HG02870 (cell line): ENCODE results near the gene UTF1.
"Not testable (repeated sequence)": the region's sequence is repeated elsewhere in the genome, so short reads cannot be mapped to it uniquely, and the experiment has no call there.

ENCODE experiments used
- ATAC-seq: cut with Tn5 transposase; IDR thresholded peaks from one replicate; pipeline ENCODE4 v1.9.1; 2021; ENCODE audit warnings: mild to moderate bottlenecking, moderate library complexity; ENCODE audit not compliant: unreplicated experiment

UTF1 gene

DNA sequence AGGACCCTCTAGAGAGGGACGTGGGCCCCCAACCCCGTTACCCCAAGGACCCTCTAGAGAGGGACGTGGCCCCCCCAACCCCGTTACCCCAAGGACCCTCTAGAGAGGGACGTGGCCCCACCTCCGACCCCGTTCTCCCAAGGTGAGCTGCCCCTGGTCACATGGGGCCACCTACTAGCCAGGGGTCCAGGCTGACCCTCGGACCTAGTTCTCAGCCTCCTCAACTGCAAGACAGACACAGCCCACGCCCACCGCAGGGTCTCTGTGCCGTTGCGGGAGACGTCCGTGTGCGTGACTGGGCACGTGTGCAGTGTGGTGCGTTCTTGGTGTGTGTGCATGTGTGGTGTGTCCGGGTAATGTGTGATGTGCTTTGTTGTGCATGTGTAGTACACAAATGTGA lies 21.6 kb upstream of the UTF1 start:
- no peak for ATAC-seq

DNA sequence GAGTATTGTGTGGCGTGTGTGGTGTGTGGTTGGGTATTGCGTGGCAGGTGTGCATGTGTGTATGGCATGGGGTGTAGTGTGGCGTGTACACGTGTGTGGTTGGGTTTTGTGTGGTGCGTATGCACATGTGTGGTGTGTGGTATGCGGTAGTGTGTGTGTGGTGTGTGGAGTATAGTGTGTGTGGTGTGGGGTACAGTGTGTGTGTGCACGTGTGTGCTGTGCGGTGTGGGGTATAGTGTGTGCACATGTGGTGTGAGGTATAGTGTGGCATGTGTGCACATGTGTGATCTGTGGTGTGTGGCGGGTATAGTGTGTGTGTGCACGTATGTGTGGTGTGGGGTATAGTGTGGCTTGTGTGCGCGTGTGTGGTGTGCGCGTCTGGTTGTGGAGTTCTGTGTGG lies 20.9 kb upstream of the UTF1 start:
- ATAC-seq = no peak

DNA sequence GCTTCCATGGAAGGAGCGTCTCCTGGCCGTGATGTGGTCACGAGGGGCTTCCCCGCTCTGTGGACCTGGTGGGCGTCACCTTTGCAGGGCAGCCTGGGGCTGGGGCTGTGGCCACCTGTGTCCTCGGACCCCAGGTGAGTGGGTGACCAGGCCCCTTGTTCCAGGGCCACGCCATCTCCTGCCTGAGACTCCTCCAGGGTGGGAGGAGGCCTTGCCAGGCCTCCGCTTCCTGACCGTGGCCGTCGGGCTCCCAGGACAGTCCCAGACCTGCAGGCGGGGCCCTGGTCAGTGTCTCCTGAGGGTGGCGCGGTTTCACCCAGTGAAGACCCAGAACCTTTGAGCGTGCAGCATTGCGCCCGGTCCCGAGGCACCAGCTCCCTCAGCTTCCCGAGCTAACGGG lies 20.4 kb upstream of the UTF1 start:
- ATAC-seq = no peak

DNA sequence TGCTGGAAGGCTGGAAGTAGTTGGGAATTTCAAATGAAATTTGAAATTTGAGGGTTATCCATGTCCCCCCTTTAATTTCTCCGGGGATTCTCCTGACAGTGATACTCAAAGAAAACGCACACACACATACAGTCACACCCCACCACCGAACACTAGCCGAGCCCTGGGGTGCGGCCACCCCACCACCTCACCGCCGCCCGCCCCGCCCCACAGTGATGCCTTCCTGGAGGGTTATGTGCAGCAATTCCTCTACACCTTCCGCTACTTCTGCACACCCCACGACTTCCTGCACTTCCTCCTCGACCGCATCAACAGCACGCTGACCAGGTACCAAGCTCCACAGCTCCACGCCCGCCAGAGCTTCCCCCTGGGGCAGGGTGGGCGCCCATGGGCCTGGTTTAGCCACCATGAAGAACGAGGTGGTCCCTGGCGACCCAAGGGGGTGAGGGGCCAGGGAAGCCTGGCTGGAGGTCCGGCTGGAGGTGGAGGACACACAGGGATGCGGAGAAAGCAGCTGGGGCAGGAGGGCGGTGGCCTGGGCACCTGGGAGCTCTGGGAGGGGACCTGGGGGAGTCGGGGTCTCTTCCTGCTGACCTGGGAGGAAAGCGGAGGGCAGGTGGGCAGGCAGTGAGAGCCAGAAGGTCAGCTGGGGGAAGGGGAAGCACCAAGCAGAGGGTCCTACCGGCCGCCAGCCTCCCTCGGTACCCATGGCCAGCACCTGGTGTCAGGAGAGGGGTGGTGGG lies 19.4 kb upstream of the UTF1 start:
- ATAC-seq = no peak

DNA sequence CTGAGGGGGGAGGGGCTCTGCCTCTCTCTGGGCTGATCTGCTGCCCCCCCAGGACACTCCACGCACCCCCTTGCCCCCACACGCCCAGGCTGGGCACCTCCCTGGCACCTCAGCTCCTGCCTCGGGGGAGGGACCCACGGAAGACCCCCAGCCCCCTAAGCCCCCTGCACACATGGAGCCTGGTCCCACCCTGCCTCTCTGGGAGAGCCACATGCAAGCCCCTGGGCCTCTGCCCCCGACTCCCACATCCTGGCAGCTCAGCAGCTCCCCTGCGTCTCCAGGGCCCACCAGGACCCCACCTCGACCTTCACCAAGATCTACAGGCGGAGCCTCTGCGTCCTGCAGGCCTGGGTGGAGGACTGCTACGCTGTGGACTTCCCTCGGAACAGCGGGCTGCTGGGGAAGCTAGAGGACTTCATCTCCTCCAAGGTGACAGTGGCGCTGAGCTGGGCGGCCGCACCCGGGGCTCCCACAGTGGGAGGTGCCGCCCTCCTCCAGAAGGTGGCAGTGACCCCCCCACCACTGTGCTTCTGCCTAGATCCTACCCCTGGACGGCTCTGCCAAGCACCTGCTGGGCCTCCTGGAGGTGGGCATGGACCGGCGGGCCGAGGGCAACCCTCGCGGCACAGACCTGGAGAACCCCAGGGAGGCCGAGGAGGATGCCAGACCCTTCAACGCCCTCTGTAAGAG lies 18.7 kb upstream of the UTF1 start:
- ATAC-seq = no peak

DNA sequence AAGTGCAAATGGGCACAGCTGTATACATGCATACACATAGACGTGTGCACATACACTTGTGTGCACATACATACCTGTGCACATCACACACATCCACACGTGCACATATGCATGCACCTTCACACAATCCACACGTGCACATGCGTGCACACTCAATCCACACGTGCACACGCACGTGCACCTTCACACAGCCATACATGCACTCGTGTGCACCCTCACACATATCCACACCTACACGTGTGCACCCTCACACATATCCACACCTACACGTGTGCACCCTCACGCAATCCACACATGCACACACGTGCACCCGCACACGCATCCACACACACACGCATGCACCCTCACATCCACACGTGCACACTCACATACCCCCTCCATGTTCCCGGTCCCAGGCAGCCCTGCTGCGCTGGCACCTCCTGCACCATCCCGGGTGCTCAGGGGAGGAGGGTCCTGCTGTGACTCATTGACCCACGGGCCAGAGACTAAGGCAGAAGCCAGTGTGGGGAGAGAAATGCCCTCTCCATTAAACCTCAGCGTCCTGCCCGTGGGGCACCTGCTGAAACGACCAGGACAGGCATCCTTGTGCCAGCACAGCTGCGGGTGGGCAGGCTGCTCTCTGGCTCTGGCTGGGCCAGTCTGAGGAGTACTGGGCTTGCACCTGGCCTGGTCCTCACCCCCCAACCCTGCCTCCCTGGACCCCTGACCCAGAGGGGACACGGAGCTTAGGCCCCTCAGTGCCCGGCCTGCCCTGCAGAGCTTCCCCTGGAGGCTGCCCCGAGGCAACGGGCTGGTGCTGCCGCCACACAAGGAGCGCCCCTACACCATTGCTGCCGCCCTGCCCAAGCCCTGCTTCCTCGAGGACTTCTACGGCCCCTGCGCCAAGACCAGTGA lies 17.8 kb upstream of the UTF1 start:
- ATAC-seq = no peak

DNA sequence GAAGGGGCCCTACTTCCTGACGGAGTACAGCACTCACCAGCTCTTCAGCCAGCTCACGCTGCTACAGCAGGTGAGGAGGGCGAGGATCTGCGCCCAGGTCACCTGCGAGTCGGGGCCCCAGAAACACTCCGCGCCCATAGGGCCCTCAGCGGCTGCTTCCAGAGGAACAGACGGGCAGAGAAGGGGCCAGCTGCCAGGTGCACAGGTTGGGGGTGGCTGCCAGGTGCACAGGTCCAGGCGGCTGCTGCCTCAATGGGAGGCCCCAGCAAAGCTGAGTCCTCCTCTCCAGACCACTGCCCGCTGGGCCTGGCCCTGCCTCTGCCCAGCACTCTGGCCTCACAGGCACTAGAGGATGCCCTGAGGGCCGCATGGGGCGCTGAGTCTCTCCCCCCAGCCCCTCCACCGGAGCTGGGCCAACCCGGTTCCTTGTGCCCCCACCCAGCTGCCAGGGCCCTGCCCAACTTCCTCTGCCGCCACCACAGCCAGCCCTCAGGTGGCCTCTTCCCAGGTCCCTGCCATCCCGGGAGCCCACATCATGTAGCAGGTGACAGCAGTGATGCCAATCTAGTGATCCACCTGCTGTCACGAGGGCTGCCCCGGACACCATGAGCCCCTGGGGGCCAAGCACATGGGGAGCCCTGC lies 17.0 kb upstream of the UTF1 start:
- ATAC-seq = no peak

DNA sequence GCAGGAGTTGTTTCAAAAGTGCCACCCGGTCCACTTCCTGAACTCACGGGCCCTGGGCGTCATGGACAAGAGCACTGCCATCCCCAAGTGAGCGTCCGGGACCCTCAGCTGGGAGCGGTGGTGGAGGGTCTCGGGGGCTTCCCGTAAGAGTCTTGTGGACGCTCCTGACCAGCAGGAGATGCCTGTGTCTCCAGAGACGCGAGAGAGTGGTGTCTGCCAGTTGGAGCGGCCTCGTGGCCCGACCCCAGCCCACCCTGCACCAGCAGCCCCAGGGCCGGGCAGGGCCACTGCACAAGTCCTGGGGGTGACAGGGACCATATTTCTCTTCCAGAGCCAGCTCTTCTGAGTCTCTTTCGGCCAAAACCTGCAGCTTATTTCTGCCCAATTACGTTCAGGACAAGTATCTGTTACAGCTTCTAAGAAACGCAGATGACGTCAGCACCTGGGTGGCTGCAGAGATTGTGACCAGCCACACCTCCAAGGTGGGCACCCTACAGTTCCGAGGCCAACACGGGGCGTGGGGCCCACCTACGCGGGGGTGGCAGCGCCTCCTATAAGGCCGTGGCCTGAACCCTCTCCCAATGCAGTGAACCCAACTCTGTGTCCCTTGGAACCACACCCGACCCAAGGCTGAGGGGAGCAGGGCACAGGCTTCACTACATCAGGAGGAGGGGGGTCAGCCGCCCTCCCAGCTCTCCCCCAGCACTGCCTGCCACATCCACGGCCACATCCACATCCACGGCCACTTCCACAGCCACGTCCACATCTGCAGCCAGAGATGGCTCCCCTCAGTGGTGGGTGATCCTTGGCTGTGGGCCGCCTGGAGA lies 16.2 kb upstream of the UTF1 start:
- no peak for ATAC-seq

DNA sequence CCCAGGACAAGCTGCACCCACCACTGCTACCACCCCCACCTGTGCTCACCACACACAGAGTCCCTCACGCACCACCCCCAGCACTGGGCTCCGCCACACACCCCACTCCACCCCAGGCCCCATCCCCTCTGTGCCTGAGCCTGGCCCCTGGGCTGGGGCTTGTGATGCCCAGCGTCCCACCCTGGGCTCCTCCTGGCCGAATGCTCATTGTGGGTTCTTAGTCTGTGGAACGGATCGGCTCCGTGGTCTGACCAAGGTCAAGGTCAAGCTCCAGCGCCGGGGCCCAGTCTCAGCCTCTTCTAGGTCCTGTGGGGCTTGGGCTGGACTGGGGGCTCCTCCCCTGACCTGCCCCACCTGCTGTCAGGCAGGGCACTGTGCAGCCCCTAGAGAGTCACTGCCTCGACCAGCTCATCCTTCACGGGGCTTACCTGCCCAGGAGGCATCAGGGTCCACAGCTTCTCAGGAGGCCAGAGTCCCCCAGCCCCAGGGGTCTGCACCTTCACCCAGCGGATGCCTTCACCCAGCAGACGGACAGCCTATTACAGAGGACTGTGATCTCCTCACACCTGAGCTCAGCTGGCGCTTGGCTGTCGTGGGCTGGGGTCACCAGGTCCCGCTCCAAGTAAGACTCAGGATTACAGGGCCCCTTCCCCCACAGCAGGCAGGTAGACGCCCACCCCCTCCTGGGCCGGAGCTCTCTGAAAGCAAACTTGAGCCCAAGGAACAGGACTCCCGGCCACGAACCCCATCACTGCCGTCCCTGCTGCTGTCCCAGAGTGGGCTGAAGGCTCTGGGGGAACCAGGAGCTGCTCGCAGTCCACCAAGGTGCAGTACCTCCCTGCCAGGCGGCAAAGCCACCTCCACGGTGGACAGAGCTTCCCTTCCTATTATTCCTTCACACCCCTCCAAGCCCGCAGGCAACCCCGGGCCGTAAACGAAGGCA lies 15.3 kb upstream of the UTF1 start:
- no peak for ATAC-seq

DNA sequence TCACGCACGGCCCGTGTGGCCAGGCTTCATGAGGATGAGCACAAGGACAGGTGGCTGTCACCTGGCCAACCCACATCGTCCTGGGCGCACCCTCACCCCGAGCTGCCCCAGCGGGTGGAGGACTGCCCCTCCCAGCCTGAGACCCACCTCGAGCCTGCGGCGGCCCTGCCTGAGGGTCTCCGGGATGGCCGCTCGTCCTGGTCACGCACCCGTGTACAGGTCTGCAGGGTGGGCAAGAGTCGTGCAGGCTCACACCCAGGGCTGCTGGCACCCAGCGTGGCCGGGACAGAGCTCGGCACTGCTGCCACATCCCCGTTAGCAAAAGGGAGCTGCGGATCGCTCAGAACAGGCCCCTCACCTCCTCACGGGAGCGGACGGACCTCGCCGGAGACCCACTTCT lies 14.4 kb upstream of the UTF1 start:
- no peak for ATAC-seq

DNA sequence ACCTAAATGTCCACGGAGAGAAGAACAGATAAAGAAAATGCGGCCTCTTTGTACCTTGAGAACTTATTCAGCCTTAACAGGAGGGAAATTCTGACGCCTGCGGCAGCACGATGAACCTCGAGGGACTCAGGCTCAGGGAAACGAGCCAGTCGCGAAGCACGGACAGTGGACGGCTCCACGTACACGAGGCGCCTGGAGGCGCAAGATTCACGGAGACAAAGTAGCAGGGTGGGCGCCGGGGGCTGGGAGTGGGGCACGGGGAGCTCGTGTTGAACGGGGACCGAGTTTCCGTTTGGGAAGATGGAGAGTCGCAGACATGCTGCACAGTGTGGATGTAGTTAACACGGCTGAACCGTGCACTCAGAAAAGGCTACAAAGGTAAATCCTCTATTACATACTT lies 13.2 kb upstream of the UTF1 start:
- ATAC-seq = no peak

DNA sequence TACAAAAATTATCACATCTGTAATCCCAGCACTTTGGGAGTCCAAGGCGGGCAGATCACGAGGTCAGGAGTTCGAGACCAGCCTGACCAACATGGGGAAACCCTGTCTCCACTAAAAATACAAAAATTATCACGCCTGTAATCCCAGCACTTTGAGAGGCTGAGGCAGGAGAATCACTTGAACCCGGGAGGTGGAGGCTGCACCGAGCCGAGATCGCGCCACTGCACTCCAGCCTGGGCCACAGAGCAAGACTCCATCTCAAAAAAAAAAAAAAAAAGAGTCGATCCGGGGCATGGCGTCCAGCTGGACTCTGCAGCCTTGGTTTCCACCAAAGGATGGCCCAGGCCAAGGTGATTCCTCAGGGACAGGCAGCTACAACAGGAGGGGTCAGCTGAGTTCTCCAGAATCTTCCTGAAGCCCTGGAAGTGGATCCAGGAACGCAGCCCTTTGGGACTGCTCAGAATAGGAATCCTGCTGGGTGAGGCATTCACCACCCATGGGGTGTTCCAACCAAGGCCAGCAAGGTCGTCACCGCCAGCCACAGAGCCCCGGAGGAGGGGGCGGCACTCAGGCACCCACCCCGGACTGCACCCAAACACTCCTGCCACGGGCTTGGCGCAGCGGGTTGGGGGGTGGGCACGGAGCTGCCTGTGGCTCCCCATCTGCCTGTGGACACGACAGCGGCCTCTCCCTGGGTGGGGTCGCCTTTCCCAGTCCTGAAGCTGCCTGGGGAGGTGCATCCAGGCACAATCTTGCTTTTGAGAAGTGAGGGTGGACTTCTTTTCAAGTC lies 12.0 kb upstream of the UTF1 start:
- no peak for ATAC-seq

DNA sequence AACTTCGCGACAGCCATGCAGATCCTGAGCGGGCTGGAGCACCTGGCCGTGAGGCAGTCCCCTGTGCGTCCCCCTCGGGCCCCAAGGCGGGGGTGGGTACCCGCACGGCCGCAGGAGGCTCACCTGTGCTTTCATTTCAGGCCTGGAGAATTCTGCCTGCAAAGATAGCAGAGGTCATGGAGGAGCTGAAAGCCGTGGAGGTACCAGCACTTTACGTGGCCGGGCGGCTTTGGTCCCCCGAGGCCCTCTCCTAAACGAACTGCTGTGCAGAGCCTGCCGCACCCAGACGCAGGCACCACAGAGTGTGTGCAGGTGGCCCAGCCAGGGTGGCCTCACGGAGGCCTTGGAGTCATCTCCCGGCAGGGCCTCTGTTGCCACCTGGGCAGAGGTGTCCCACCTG lies 11.1 kb upstream of the UTF1 start:
- ATAC-seq = no peak

DNA sequence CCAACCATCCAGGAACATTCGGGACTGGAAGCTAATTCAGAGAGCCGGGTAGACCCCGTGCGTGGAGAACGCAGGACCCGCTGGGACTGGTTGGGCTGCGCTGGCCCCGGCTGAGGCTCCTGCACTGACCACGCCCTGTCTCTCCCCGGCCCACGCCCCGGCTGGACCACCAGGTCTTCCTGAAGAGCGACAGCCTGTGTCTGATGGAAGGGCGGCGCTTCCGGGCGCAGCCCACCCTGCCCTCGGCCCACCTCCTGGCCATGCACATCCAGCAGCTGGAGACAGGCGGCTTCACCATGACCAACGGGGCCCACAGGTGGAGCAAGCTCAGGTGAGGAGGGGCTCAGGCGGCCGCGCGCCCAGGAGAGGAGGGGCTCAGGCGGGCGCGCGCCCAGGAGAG lies 10.2 kb upstream of the UTF1 start:
- ATAC-seq = no peak

DNA sequence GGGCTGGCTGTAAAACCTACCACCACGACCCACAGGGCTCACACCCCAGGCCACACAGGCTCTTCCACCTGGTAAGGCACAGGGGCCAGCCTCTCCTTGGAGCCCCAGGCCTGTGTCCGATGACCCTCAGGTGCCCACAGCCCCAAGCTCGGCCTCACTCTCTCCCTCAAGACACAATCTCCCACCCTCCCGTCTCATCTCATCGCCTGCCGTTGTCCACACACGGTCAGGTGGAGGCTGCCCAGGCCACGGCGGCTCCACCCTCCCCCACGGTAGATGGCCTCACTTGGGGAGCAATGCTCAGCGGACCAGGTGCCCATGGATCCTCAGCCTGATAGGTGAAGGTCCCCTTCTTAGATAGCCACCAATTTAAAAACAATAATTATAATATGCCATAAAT lies 8.7 kb upstream of the UTF1 start:
- no peak for ATAC-seq

DNA sequence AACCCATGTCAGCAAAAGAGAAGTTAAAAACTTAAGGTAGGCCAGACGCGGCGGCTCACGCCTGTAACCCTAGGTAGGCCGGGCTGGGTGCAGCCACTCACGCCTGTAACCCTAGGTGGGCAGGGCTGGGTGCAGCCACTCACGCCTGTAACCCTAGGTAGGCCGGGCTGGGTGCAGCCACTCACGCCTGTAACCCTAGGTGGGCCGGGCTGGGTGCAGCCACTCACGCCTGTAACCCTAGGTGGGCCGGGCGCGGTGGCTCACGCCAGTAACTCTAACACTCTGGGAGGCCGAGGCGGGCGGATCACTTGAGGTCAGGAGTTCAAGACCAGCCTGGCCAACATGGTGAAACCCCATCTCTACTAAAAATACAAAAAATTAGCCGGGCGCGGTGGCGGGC lies 8.3 kb upstream of the UTF1 start:
- ATAC-seq = not testable (repeated sequence)

DNA sequence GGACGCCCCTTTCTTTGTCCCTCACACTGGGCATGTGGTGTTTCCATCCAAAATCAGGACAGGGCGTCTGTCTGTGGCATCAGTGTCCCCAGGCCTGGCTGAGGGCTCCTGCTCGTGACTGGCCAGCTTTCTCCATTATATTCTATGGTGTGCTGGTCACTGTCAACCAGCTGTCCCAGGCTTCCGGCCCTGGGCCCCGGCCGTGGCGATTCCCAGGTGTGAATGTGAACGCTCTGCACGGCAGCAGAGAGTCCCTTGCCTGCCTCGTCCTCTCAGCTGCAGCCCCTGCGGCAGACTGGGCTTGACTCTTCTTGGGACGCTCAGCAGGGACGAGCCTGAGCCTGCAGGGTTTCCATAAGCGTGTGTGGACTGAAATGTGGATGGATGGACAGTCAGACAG lies 5.9 kb upstream of the UTF1 start:
- no peak for ATAC-seq

DNA sequence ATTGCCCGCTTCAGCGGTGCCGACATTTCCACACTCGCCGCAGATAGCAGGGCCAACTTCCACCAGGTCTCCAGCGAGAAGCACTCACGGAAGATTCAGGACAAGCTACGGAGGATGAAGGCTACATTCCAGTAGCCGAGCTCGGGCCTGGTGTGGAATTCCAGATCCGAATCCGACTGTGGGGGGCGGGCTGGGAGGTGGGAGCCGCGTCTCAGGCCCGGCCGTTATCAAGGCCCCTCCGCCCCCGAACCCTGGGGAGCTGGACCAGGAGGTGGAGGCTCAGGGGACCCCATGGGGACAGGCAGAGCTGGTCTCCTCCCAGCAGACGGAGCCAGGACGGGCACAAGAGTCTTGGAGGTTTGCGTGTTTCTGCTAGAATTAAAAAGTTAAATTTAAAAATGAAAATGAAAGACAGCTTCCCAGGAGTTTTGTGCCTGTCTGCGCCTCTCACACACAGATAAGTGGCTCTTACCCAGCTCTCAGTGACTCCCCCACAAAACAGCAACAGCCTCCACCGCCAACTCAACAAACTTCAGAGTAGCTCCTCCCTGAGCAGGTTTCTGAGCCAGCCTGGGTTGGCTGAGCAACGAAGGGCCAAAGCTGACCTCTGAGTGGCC lies 5.2 kb upstream of the UTF1 start:
- no peak for ATAC-seq
